Cortex of kidney (tissue), 1 donor: ENCODE data around the gene PSMD5.
A peak's percentile ranks its signal among the peaks of the same experiment; 100 is the strongest.

Experiments
- DNase-seq: peaks from one replicate; lab custom pipeline; 2025; lab: John Stamatoyannopoulos, UW

The PSMD5 gene

GRCh38 chr9:120875195-120875565, 32.5 kb upstream of the PSMD5 start:
- no peak for DNase-seq

GRCh38 chr9:120874226-120875194, 31.8 kb upstream of the PSMD5 start:
- no peak for DNase-seq

GRCh38 chr9:120873512-120873911, 30.8 kb upstream of the PSMD5 start:
- no peak for DNase-seq

- DNase-seq, result no peak
Observed at GRCh38 chr9:120872791-120873502, 30.2 kb upstream of the PSMD5 start.

DNA sequence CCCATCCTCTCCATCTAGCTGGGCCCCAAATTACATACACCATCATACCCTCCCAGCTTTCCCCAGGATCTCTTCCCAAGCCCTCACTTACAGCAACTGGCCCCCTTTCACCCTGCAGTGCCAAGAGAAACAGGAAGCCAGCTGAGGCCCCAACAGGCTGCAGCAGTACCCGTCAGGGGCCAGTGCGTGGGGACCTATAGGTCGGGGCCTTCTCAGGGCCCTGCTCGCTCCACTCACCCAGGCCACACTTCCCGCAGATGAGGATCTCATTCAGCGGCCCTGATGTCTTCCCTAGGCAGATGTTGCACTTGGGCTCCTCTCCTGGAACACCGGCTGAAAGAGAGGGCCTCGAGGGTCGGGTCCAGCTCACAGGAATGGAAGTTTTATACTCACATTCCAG, 27.5 kb upstream of the PSMD5 start:
- DNase-seq, result no peak

DNA sequence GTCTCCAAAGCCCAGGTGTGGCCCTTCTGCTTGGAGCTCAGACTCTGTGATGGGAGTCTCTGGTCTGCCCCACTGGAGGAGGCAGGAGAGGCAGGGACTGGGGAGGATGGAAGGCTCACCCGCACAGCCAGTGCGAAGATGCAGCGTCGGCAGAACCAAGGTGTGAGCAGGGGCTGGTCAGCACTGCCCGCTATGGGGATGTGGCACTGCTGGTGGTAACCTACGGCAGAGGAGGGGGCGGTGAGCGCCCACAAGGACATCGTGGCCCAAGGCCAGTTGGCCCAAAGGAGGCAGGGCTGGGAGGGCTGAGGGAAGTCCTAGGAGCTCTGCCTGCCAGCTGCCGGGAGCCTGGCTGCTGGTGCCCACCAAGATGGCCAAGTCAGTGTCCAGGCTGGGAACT, 27.0 kb upstream of the PSMD5 start:
- DNase-seq, result no peak

- DNase-seq, result no peak
Observed at GRCh38 chr9:120869360-120869687, 26.6 kb upstream of the PSMD5 start.

DNA sequence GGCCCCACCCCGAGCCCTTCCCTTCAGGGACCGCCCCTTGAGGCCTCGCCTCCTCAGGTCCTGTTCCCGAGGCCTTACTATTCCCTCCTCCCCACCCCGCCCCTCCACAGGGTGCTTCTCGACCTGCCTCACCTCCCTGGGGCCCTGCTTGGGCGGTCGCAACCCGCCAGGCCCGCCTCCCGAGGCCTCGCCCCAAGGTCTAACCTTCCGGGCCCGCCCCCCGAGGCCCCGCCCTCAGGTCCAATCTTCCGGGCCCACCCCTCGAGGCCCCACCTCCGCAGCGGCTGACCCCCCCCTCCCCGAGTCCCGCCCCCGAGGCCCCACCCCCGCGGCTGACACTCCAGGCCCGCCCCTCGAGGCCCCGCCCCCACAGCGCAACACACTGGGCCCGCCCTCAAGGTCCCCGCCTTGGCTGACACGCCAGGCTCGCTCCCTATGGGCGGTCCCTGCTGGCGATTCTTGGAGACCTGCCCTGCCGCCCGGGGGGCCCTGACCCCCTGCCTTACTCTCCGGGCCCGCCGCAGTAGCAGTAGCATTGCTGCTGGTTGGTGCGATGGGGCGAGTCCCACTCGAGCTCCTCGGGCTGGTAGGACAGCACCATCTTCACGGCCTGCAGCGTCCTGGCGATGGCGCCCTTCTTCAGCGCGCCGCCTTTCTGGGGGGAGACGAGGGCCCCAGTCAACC, 26.1 kb upstream of the PSMD5 start:
- DNase-seq, result peak; percentile 30

DNA sequence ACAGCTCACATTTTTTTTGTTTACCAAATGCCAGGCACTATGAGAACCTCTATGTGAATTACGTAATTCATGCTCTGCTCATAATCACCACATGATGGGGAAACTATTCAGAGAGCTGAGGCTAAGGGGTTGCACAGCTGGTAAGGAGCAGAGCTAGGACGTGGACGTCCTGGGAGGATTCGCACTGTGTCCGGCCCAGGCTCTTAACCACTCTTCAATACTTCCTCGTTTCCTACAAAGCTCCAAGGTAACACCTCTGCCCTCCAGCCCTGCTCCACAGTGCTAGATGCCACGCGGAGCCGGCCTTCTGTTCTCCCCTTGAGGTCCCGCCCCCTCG, 25.6 kb upstream of the PSMD5 start:
- no peak for DNase-seq

DNA sequence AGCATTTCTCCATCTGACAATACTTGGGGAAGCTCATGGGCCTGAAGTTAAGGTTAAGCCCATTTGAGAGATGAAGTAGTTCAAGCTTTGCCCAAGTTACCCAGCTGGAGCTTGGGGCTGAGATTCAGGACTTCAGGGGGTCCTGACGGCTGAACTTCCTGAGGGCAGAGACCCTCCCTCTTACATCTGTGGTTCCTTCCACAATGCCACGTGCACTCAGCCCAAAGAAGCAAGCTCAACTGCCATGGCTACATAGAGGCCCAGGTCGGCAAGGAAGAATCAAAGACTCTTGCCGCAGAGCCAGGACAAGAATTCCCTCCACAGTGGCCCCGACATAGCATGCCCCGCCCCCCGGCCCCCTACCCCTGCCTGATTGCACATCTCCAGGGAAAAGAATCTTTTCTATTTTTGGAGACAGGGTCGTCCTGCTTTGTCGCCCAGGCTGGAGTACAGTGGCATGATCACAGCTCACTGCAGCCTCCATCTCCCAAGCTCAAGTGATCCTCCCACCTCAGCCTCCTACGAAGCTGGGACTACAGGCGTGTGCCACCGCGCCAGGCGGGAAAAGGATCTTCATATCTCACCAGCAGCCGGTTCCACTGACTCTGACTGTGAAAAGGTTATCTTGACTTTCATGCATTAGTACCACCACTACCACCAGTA, 25.1 kb upstream of the PSMD5 start:
- DNase-seq, result no peak

- no peak for DNase-seq
Observed at GRCh38 chr9:120866651-120867050, 23.9 kb upstream of the PSMD5 start.

DNA sequence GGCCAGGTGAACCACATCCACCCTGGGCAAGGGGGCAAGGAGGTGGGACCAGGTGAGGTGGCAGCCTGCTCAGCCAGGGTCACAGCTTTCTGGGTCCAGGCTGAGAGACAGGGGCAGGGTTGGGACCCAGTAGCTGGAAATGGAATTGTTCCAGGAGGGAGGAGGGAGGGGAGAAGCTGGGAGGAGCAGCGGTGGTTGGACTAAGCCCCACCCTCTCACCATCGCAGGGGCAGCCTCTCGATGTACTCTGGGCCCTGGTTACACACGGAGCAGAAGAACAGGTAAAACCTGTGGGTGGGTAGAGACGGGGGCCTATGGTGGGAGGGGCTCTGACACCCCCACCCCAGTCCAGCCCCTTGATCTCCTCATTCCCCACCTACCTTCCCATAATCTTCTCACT, 23.1 kb upstream of the PSMD5 start:
- DNase-seq, result no peak

DNA sequence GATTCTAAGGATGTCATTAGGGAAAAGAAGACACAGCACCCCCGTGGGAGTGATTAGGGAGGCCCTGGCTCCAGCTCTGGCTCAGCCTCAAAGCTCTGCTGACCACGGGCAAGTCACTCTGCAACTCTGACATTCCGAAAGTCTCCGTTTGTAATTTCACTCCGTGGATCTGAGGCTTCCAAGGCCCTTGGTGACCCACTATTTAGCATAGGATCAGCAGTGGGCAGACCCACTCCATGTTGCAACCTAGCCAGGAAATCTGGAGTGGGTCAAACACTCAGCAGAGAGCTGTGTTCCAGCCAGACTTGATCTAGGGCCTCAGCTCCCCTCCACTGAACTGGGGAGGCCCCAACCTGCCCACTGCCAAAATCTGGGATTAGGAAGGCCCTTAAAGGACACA, 22.5 kb upstream of the PSMD5 start:
- no peak for DNase-seq

- DNase-seq, result no peak
Observed at GRCh38 chr9:120864719-120865118, 22.0 kb upstream of the PSMD5 start.

DNA sequence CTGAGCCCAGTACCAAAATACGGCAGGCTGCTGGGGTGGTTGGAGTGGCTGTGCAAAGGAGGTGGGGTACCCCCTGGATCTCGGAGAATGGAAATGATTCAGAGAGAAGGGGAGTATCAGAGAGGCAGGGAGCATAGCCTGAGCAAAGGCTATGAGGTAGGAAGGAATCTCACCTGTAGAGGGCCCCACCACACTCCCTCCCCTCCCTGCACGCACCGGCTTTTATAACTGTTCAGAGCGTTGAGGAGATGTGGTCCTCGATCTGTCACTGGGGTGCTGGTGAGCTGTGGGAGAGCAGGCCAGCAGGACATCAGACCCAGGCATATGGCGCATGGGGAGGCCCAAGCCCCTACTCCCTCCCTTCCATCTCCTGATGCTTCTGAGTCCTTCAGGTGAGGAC, 21.1 kb upstream of the PSMD5 start:
- no peak for DNase-seq

DNA sequence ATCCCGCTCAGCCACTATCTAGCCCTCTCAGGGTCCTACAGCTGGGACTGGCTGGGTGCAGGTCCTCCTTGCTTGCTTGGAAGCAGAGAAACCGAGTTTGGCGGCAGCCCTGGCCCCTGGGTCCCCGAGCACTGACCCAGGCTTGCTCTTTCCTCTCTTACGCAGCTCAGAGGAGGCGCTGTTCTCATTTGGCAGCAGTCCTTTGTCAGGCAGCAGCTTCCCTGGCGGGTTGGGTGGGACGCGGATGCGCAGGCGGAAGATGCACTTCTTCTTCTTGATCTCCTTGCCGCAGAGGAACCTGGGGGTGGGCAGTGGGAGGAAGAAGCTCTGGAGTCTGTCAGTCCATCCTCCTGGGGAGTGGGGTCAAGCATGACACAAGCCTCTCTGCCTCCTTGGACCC, 19.7 kb upstream of the PSMD5 start:
- no peak for DNase-seq

DNA sequence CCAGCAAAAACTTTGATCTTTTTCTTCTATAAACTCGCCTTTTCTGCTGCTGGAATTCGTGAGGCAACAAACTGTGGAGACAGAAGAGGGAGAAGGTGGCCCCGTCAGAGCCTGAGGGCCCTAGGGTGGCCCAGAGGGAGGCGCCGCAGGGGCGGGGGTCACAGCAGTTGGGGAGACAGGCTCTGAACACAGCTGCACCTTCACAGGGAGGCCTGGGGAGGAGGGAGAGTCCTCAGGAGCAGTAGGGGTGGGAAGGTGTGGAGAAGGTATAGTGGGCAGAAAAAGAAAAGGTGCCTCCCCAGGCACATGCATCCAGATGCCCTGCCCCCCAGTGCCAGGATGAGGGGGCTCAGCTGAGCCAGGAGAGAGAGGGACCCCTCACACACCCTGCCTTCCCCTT, 19.2 kb upstream of the PSMD5 start:
- DNase-seq, result no peak

DNA sequence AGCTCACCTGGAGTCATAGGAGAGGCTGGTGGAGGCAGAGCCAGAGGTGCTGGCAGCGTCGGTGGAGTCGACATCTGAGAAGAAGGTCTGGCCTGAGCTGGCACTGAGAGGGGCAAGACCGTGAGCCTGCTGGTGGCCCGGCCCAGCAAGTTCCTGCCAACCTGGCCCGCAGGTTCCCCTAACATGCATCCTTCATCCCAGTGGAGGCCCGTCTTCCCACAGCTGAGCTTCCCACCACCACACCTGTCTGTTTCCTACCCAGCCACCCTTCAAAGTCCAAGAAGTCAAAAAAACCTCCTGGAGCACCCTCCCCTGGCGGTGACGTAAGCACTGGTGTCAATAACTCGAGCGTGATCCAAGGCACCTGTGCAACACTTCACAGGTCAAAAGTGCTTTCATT, 17.4 kb upstream of the PSMD5 start:
- DNase-seq, result no peak

GRCh38 chr9:120859361-120859760, 16.6 kb upstream of the PSMD5 start:
- no peak for DNase-seq

GRCh38 chr9:120857902-120858301, 15.2 kb upstream of the PSMD5 start:
- DNase-seq, result no peak

DNA sequence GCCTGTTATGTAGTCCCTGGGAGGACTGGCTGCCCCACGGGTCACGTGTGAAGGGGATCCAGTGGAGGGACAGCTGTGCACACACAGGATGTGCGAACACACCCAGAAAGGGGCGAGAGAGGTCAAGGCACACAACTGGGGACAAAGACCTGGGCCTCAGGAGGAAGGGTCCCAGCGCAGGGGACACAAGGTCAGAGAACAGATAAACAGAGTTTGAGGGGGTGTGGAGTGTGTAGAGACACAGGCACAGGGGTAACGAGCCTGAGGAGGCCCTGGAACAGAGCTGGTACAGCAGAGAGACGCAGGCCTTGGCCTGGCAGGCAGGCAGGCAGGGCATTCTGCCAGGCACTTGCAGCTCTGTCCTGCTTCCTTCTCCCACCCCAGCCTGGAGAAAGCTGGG, 14.8 kb upstream of the PSMD5 start:
- no peak for DNase-seq

DNA sequence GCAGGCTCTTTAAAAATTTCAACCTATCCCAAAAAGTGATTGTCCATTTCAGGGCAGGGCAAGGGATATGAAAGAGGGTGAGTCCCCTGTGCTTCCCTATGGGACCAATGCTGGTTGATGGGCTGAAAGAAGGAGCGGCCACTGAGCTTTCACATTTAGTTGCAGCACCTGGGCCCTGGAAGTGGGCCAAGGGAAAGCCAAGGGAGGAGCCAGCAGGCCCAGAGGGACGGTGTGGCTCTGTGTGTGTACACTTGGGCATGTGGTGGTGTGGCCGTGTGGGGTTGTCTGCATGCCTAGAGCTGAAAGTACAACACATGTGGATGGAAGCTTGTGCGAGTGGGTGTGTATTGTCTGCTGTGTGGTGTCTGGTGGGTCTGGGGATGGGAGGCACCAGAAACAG, 14.0 kb upstream of the PSMD5 start:
- DNase-seq, result no peak
